NB4 (cell line): ENCODE measurements around the gene TRABD.

ENCODE experiments used
- CTCF ChIP-seq: IDR thresholded peaks from one replicate; pipeline ENCODE4 v1.5.1; 2012; ENCODE audit warnings: low read depth, low read length
- MAX ChIP-seq: IDR thresholded peaks from 2 replicates; pipeline ENCODE4 v1.6.1; 2011; ENCODE audit warnings: low read depth, low read length
- POLR2A ChIP-seq: IDR thresholded peaks from 2 replicates; pipeline ENCODE4 v1.6.1; 2011; ENCODE audit warnings: mild to moderate bottlenecking; ENCODE audit not compliant: insufficient read length; ENCODE audit errors: extremely low read depth

GRCh38 chr22:50222508-50222907, 36.8 kb downstream of the TRABD start:
- TF ChIP-seq CTCF (no peak), MAX (no peak), POLR2A (no peak)
